Bronchial epithelial cell (primary cell): ENCODE measurements around the gene CPA3. TPM values are rescaled to one million over a fixed set of nuclear protein-coding genes. Genes with fewer than 3 reads are reported as not detected.

Experiments used
- DNase-seq: peaks from one replicate; pipeline ENCODE4 v3.0.0-alpha.2; 2010; ENCODE audit warnings: low read depth
- FAIRE-seq: peaks from 2 replicates; lab custom pipeline; 2011; peaks lifted over from hg19 to GRCh38; lab: Jason Lieb, UNC
- H3K27me3 ChIP-seq: 2 replicates; pipeline ENCODE4 v1.5.1; 2011; ENCODE audit warnings: low read length; ENCODE audit not compliant: control insufficient read depth, insufficient read depth
- H3K36me3 ChIP-seq: 2 replicates; pipeline ENCODE4 v1.5.1; 2011; ENCODE audit warnings: low read length; ENCODE audit not compliant: control insufficient read depth, insufficient read depth
- H3K4me3 ChIP-seq: 2 replicates; pipeline ENCODE4 v1.5.1; 2011; ENCODE audit warnings: mild to moderate bottlenecking, low read depth, low read length, control low read depth
- total RNA-seq: library from RNA; depleted of rRNA; stranded (reverse); fragments of >200 nt; gene quantifications from 2 replicates; pipeline ENCODE4 v1.2.1, GENCODE V29; 2014
- TF ChIP-seq, protein P1 (sequence below): IDR thresholded peaks from 2 replicates; pipeline ENCODE4 v1.5.1; 2011; ENCODE audit warnings: mild to moderate bottlenecking, moderate library complexity, low read length, control low read depth, inconsistent platforms; ENCODE audit not compliant: insufficient read depth, severe bottlenecking

Gene CPA3, protein sequence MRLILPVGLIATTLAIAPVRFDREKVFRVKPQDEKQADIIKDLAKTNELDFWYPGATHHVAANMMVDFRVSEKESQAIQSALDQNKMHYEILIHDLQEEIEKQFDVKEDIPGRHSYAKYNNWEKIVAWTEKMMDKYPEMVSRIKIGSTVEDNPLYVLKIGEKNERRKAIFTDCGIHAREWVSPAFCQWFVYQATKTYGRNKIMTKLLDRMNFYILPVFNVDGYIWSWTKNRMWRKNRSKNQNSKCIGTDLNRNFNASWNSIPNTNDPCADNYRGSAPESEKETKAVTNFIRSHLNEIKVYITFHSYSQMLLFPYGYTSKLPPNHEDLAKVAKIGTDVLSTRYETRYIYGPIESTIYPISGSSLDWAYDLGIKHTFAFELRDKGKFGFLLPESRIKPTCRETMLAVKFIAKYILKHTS
- total RNA-seq, result not detected in 2 replicates

DNA sequence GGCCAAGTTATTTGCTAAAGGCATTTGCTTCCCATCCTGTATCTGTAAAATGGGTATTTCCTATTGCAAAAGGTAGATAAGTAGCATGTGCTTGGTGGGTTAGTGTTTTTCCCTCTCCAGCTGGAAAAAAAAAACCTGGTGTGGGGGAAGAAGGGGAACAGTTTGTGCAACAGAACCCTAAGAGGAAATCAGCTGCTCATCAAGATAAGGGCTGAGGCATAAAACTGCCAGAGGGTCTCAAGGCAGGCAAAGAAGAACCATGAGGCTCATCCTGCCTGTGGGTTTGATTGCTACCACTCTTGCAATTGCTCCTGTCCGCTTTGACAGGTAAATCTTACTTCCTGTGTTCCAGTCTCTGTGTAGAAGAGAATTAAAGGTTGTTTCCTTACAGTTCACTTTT is at the start of gene CPA3:
Gene CPA3, plus strand, starts transcription at position 248 of the 400 bp plus-strand sequence. Its CDS starts 12 bp downstream, at position 260.
- Histone ChIP-seq H3K4me3 (no peak within 1 kb of the TSS), H3K36me3 (no peaks in the 10 kb centered on the region), H3K27me3 (no peaks in the 10 kb centered on the region)
- FAIRE-seq (no peak), DNase-seq (no peak)
- TF ChIP-seq, protein P1, sequence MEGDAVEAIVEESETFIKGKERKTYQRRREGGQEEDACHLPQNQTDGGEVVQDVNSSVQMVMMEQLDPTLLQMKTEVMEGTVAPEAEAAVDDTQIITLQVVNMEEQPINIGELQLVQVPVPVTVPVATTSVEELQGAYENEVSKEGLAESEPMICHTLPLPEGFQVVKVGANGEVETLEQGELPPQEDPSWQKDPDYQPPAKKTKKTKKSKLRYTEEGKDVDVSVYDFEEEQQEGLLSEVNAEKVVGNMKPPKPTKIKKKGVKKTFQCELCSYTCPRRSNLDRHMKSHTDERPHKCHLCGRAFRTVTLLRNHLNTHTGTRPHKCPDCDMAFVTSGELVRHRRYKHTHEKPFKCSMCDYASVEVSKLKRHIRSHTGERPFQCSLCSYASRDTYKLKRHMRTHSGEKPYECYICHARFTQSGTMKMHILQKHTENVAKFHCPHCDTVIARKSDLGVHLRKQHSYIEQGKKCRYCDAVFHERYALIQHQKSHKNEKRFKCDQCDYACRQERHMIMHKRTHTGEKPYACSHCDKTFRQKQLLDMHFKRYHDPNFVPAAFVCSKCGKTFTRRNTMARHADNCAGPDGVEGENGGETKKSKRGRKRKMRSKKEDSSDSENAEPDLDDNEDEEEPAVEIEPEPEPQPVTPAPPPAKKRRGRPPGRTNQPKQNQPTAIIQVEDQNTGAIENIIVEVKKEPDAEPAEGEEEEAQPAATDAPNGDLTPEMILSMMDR, result no peak

DNA sequence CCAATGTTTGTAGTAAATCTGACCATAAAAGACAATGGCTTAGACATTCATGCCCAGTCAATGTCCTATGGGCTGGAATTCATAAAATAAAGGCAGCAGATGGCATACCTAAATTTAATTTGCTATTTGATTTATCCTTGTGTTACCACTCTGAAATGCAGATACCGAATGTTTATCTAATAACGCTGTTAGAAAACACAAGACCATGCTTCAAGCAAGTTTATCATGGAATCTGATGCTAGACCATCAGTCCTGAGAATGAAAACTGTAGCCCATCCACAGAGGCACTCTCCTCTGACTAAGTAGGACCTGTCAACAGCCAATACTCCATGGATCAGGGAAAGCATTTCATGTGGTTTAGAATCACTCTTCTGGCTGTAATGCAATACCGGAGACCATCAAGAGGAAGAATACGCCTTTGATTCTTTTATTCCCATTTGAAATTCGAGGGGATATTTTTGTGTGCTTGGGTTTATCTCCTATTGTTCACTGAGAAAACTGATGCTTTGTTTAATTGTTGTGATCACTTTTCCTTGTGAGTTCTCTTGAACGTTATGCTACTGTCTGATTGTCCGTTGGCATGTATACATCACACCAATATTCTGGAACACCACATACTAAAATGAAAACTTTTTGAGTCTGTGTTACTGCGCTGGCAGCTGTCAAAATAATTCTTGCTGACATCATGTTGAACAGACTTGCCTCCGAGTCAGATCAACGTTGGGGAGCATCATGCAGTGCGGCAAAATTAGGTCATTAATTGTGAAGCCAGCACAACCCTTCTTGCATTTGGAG is 49.6 kb upstream of the CPA3 start:
- no peak for FAIRE-seq
- TF ChIP-seq, protein P1, result no peak
- Histone ChIP-seq H3K4me3 (no peak overlapping the region), H3K27me3 (no peaks in the 10 kb centered on the region), H3K36me3 (no peaks in the 10 kb centered on the region)
- DNase-seq, result no peak

DNA sequence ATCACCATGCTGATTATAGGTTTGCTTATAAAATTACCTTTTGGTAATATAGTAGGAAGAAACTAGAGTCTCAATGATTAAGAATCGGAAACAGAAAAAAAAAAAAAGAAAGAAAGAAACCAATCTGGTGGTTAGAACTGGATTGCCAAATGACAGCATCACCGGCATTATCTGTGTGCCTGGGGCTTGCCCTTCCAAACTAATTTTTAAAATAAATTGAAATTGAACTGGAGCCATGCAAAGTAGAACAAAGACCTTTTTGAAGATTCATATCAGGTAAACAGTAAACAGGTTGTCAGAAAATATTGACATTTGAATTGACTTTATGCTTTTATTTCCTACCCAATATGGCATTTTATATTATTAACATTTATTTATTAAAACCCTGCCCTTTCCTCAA is 48.7 kb upstream of the CPA3 start:
- FAIRE-seq (no peak), DNase-seq (no peak)
- Histone ChIP-seq H3K36me3 (no peaks in the 10 kb centered on the region), H3K4me3 (no peak overlapping the region), H3K27me3 (no peaks in the 10 kb centered on the region)
- TF ChIP-seq, protein P1, result no peak

DNA sequence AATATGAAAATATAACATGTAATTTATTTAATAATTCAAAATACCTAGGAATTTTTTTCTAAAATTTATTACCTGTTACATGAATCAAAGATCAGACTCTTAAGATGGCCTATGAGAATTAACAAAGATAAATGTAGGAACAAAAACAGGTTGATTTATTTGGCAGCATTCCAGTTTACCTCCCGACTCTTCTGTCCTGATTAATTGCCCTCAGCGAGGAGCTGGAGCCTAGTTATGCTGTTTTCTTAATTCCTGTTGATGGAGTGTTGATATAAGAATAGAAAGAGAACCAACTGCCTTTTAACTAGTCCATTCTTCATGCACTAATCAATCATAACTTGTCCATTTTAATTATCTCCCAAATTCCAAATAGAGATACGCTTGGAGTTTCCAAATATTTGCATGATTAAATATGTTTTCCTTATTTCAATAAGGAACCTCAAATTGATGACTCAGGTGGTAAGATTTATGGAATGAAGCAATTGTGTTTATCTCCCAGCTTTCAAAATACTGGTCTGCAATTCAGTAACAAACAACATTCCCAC is 48.0 kb upstream of the CPA3 start:
- FAIRE-seq (no peak), DNase-seq (no peak)
- no peak overlapping the region for H3K4me3 ChIP-seq
- TF ChIP-seq, protein P1, result no peak
- no peaks in the 10 kb centered on the region for H3K36me3 ChIP-seq
- no peaks in the 10 kb centered on the region for H3K27me3 ChIP-seq

DNA sequence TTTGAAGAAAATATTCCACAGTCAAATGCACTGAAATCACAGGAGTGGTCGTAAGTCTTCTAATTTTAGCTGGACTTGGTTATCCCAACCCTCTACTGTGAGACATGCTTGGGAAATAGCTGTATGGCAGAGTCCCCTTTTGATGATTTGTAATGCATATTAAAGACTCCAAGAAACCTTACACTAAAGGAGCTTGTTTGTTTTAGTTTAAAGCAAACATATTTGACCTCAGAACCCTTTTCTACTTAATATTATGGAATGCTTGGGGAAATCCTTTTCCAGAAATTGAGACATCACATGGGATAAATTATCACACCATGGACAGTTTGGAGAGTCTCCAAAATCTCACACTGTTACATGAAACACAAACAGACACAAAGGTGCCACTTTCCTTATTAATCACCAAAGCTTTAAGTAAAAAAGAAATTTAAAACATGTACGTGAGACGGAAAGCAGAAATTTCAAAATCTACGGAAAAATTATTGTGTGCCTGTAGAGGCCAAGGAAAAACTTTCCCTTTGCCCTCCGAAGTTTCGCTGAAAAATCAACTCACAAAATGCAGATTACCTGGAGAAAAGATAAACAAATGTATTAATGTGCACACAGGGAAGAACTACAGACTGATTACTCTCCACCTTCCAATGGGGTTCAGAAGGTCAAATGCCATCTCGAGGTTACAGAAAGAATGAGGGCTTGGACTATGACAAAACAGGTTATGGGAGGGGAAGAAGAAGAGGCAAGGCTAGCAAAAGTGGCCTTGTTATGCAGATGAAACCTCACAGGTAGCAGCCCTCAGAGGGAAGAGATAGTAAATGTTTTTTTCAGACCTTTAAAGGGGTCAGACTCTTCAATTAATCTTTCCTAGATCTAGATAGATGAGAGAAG is 44.5 kb upstream of the CPA3 start:
- H3K36me3 ChIP-seq, result no peaks in the 10 kb centered on the region
- no peak for DNase-seq
- TF ChIP-seq, protein P1, result no peak
- no peaks in the 10 kb centered on the region for H3K27me3 ChIP-seq
- no peak for FAIRE-seq
- no peak overlapping the region for H3K4me3 ChIP-seq
